Stimulated activated CD4-positive, alpha-beta T cell treated with anti-CD3 and anti-CD28 coated beads, Interleukin-1b, Interleukin-23, amount 100 ng/mL, for 24 hours (primary cell): Measurements from ENCODE around the gene KLHDC3.

Source experiments
- DNase-seq, 4 experiments: peaks; one replicate each; pipeline ENCODE4 v3.0.0-alpha.2; 2020; ENCODE audit warnings: low read depth in 4 of 4, low spot score in 1 of 4

KLHDC3 gene, protein sequence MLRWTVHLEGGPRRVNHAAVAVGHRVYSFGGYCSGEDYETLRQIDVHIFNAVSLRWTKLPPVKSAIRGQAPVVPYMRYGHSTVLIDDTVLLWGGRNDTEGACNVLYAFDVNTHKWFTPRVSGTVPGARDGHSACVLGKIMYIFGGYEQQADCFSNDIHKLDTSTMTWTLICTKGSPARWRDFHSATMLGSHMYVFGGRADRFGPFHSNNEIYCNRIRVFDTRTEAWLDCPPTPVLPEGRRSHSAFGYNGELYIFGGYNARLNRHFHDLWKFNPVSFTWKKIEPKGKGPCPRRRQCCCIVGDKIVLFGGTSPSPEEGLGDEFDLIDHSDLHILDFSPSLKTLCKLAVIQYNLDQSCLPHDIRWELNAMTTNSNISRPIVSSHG

DNA sequence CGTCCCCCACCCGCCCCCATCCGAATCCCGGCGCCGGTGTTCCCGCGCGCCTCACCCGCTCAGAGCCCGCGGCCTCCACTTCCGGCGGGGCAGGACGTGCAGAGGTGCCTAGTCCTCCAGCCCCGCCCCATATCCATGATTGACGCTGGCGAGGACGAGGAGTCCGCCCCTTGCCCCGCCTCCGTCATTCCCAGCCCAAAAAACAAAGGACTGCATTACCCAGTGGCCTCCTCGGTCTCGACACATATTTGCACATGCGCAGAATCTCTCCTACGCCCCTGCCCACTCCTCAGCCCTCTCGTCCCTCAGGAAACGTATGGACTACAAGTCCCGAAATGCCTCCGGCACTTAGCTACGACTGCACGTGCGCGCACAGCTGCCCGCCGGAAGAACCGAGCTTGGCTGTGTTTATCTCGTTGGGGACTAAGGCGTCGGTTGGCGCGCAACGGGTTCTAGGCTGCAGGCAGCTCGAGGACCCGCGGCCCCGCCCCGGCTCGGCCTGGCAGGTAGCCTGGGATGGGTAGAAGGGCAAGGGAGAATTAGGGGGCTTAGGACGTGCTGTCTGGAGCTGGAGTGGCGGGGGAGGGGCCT is at the start of gene KLHDC3, which contains the start of gene MEA1:
Gene KLHDC3 (plus strand): TSS at position 407 of the 591 bp plus-strand sequence. CDS start 2,944 bp downstream, outside the sequence.
Gene MEA1 (minus strand): TSS at position 104 of the 591 bp plus-strand sequence. CDS start 133 bp downstream, outside the sequence.
- DNase-seq = peak; percentile 94 to 99 (median 96)

DNA sequence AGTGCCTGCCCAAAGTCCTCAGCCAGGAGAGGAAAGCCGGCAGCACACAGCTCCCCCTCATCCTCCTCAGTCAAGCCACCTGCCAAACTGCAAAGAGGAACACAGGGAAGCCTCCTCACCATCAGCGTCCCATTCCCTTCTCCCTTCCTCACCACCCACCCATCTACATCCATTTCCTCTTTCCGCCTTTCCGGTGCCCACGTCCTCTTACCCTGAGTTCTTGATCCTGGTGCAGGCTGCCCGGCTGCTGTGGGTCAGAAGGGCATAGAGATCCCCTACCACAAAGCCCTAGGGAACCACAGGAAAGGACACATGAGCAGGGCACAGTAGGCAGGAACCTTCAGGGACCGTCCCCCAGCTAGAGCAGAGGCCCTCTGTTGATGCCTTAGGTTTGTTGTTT is 47.5 kb upstream of the KLHDC3 start:
- no peak for DNase-seq

DNA sequence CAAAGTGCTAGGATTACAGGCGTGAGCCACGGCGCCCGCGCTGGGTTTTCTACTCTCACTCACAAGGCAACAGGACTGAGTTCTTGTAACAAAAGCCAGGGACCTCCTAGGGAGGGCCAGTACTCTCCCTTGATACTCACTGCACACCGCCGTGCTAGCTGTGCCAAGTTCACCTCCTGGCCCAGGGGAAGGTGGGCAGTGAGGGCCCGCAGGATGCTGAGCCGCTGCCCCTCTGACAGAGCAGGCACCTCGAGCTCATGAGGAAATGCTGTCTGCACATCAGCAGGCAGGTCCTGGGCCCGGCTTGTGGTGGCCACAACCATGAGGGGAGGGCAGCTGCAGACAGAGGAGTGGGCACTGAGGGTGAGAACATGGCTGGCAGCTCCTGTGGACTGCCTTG is 46.8 kb upstream of the KLHDC3 start:
- DNase-seq = no peak

DNA sequence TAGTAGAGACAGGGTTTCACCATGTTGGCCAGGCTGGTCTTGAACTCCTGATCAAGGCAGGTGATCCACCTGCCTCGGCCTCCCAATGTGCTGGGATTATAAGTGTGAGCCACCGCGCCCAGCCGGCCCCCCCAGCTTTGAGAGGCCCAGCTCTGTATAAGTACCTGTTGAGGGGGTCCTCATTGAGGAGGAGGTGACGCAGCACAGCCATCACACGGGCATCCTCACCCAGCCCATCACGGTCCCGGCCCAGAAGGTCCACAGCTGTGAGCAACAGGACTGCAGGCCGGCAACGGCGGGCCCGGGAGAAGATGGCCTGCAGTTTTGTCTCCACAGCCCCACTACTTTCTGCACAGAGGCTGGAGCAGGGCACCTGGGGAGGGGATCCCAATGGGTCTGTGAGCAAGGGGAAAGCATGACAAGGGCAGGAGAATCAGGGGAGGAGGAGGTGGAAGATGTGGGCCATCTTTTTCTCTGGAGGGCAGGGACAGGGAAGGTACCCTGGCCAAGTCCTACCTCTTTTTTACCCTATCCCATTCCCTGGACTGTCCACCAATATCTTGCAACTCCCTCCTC is 45.8 kb upstream of the KLHDC3 start:
- no peak for DNase-seq

DNA sequence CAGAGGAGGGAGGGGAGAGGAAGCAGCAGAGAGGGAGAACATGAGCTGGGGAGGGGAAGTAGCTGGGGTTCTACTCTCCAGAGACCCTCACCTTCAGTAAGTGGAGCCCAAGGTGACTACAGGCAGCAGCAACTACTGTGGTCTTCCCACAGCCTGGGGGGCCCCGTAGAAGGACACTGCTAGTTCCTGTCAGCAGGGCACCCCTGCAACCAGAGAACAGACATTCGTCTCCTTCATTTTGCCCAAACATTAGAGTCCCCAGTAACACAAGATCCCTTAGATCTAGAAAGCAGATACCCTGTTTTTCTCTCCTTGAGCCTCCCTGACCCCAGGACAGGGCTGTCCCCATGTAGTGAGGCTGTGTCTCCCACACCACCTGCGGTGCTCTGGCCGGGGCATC is 45.3 kb upstream of the KLHDC3 start:
- no peak for DNase-seq

DNA sequence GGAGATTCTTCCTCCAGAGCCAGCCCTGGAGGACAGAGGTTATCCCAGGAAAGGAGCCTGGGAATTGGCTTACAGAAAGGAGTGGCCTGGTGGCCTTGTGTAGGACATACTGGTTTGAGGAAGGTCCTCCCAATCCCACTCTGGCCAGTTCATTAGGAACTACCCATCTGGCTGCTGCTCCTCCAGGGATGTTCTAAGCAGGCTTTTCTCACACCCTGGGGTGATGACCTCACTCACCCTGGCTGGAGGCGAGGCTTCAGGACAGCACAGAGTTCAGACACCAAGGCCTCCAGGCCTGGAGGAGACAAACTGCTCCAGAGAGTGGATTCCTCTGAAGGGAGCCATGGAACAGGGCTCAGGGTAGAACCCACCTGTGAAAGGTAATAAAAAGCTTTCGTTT is 44.6 kb upstream of the KLHDC3 start:
- DNase-seq = no peak

DNA sequence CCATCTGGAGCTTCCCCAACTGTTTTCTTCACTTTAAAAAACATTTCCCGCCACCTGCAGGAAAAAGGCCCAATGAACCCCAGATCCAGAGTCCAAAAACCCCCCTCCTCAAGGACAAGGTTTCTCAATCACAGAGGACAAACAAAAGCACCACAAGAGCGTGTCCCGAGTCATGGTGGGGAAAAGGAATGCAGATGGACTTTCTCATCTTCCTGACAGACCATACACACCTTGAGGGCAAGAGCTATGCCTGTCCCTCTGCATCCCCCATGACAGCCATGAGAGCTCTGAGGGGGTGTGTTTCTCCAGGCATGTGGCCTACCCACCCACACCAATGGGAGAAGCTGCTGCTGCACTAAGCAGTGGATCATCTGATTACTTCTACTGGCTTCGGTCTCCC is 44.1 kb upstream of the KLHDC3 start:
- DNase-seq = no peak

DNA sequence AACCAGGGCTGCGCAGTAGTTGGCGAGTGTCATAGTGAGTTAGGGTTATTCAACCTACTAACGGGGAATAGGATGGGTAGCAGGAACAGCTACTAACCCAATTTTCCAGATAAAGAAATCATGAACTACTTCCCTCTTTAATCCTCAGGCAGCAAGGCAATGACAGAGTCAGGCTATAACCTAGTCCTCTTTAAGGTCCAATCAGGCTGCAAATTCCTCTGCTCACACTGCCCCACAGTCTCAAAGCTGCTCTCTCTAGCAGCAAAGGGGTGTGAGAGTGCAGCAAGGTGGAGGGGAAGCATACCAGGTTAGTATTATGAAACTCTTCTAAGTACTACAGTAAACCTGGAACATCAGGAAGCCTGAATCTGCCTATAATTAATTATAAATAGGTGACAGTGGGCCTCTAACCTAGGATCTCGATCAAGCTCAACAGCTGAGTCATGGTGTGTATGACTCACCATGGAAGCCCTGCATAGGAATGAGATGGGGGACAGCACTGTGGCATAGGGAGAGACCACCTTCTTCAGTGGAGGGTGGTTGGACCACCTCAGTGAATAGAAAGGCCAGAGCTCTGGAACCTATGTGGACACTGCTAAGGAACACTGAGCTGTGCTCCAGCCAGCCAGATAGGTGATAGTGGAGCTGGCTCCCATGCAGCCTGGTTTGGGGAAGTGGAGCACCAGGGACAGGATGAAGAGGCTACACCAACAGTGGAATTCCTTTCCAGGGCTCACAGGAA is 43.0 kb upstream of the KLHDC3 start:
- DNase-seq = no peak

DNA sequence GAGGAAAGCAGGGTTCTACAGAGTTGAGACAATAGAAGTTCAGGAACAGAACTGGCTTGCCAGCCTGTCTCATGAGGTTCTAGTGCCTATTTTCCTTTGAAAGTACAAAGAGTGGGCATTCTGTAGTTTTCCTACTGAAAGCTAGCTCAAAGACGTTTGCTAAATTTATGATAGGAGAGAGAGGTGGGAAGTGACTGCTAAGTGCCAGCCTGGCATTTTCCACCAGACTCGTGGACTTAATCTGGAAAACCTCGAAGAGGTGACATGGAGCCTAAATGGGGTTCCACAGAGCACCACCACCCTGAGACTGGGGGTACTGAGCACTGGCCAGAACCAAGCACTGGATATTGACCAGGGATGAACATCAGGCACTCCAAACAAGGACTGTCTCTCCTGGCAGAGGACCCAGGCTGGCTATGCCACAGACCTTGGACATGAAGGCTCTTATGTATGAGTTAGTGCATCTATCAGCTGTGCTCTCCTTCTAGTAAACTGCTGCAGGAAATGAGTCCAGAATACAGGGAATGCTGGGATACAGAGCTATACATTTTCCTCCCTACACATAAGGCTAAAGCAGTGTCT is 42.2 kb upstream of the KLHDC3 start:
- no peak for DNase-seq

DNA sequence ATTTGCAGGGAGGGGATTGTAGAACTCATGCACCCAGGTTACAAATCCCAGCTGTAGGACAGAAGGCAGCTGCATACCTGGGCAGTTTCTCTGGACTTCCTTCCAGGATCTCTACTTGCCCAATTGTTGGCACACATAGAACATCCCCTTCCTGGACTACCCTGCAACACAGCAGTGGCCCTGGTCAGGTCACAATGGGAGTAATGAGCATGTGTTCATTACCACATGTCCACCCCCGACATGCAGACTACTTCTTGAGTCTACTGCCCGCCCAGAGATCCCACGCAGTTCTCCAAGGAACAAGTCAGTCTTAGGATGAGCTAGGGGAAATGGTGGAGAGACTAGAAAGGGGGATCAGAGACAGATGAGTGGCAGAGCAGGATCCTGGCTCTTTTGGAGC is 40.1 kb upstream of the KLHDC3 start:
- no peak for DNase-seq

DNA sequence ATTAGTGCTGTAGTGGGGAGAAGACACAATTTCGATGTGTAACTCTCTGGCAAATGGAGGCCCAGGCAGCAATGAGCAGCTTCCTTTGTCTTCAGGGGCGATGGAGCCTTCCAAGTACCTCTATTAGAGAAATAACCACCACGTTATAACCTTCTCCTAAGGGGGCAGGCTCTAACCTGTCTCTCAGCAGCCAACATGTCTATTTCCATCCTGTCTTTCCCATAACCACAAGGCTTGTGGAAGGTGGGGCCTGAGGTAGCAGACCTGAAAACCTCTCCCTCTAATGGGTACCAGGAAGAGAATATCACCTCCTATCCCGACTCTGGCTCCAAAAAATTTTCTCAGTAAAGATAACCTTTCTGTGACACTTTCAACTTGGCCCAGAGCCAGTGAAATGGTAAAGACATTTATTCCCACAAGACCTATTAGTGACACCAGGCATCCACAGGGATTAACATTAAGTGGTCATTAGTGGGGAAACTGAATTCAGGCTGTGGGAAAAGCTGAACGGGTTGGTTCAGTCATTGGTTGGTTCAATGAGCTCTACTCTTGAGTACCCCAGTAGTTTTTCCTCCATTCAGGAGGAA is 39.0 kb upstream of the KLHDC3 start:
- no peak for DNase-seq

DNA sequence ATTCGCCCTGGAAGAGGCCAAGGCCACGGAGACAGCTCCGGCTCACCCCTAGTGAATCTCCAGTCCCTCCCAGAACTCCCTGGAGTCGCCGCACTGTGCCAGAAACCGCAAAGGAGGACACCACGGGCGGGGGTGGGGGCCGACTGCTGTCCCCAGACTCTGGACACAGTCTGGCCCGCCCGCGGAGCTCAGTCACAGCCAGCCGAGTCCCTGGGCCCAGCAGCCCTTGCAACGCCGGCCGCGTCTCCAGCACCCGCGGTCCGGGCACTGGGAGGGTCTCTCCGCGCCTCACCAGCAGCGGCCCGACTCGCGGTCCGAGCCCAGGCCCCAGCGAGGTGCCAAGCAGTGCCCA is 35.6 kb upstream of the KLHDC3 start:
- DNase-seq = no peak

DNA sequence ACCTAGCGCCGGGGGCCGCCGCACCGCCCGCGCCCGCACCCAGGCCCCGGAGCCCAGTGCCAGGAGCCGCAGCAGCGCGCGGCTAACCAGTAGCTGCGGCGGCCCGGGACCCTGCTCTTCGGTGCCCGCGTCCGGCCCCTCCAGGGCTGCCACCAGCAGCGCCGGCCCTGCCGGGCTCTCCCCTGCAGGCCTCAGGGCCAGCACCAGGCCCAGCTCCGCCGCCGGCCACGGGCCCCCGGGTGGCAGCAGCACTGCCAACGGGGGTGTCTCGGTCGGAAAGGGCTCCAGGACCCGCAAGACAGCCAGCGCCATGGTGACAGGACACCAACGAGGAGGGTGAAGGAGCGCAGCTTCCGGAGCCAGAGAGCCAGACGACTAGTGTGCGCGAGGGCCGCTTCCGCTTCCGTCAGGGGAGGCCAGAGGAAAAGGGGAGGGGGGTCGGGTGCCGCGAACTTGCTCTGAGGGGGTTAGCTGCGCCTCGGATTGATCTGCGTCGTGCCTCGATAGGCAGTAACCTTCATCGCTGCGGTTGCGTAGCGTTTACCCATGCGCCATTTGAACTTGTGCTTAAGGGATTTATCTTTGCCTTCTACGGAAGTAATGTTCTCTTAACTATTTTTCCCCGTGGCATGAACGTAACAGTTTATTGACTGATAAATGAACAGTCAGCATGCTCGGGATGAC is 35.1 kb upstream of the KLHDC3 start, which contains the start of gene PEX6:
Gene PEX6 (minus strand): TSS at position 343 of the 684 bp plus-strand sequence. CDS start 31 bp downstream, at position 312.
- peak; percentile 65 to 91 (median 90) for DNase-seq

DNA sequence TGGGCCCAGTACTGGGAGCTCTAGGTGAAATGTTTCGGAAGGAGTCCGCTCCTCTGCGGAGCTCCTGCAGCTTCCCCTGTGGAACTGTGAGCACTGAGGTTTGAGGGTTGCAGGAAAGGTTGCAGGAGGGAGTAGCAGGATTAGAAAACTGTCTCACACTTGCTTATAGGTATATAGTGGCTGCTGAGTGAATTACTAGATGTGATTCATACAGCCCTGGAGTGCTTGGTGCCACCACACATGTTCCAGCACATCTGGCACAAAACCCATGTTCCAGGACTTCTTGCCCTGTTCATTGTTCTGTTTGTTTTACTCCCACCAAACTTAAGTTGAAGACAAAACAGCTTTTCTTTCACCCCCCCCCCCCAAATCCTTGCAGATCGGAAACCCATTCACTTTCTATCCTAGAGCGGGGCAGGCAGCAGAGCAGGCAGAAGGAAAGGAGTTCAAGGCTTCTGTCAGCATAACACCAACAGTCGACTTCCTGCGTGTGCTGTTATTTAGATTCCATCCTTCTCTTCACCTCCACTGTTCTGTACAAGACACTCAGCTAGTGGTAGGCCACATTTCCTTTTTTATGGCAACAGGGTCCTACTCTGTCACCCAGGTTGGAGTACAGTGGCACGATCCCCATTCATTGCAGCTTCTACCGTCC is 34.4 kb upstream of the KLHDC3 start:
- DNase-seq = peak in 1 of 4 experiments; percentile 23

DNA sequence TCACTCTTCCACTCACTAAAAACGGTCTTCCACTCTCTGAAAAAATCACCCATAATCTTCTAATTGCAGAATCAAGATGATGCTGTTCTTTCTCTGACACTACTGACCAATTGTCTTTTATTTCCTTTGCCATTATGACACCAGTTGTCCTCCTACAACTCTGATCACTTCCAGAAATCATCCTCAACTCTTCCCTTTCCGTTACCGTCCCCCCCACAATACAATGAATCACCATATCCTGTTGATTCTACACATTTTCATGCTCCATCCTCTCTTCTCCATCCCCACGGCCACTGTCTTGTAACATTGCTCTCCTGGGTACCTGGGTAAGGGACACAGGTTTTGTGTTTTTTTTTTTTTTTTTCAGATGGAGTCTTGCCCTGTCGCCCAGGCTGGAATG is 32.2 kb upstream of the KLHDC3 start:
- DNase-seq = no peak

DNA sequence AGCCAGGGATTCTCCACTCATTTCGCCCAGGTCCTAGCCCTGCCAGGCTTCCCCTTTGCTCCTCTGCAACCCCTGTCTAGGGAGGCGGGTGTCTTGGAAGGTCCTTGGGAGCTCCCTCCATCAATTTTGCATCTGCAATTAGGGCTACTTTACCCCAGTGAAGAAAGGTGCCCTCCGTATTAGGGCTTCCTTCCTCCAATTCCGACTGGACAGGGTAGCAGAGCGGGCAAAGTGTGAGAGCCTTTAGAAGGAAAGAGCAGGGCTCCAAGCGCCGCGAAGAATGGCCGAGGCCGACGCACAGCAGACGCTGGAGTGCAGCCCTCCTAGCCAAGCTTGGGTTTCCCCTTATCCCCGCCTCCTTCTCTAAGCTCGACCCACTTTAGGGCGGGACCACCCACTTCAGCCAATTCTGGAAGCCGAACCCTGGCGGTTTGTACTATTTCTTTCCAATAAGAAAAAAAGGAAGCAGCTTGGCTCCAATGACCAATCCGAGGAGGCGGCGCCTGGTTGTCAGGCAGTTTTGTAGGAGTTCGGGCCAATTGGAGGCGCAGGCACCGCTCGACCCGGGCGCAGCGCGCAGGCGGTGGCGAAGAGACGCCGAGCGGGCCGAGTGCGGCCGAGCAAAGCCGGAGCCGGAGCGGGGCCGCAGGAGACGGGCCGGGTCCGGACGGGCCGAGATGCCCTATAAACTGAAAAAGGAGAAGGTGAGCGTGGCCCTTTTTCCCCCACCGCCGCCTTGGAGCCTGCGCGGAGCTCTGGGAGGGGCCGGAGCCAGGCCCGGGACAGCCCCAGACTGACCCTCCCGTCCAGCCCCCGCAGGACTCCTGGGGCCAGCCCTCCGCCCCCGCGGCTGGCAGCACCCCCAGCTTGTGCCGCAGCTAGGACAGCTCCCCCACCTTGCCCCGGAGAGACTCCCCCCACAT is 29.8 kb upstream of the KLHDC3 start, which contains the start of gene PPP2R5D:
Gene PPP2R5D (plus strand): TSS at position 570 of the 923 bp plus-strand sequence. CDS start 108 bp downstream, at position 678.
- DNase-seq = peak; percentile 73 to 97 (median 92)

DNA sequence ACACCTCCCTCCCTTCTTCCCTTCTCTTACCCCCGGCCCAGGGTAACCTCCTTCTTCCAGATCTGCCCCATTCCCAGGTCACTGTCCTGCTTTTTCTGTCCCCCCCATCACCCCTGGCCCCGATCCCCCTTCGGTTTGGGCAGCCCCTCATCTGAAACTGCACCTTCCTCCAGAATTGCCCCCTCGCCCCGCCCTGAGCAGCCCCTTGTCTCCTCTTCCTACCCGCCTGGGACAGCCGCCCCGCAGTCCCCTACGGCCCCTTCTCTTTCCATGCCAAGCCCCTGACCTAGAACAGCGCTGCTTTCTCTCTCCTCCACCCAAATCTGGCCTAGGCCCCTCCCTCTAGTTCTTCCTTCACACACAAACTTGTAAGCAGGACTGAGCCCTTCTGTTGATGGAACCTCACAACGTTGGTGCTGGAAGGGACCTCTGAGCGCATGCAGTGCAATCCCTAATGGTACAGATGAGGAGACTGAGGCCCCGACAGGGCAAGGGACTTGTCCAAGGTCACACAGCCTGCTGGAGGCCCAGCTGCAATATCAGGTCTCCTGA is 29.0 kb upstream of the KLHDC3 start:
- DNase-seq = no peak
